GM21447 (cell line): ENCODE results near the gene GLRX.

Source experiments
- ATAC-seq: cut with Tn5 transposase; IDR thresholded peaks from one replicate; pipeline ENCODE4 v1.9.1; 2021; ENCODE audit not compliant: unreplicated experiment

Gene GLRX

GRCh38 chr5:95784514-95785302 lies 37.8 kb downstream of the GLRX start:
- no peak for ATAC-seq

GRCh38 chr5:95783661-95784060 lies 38.9 kb downstream of the GLRX start:
- ATAC-seq = no peak

DNA sequence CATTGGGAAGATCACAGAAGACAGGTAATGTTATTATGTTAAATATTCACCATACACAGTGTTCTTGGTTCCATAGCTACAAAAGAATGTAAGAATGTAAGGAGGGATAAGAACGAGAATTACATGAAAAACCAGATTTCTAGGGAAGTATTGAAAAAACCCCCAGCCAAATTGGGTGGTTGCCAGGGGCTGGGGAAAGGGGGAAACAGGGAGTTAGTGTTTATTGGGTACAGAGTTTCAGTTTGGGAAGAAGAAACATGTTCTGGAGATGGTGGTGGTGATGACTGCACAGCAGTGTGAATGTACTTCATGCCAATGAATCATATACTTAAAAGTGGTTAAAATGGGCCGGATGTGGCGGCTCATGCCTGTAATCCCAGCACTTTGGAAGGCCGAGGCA lies 40.3 kb downstream of the GLRX start:
- no peak for ATAC-seq

- ATAC-seq = peak; percentile 97
Measured at GRCh38 chr5:95781101-95781583, 41.4 kb downstream of the GLRX start.

DNA sequence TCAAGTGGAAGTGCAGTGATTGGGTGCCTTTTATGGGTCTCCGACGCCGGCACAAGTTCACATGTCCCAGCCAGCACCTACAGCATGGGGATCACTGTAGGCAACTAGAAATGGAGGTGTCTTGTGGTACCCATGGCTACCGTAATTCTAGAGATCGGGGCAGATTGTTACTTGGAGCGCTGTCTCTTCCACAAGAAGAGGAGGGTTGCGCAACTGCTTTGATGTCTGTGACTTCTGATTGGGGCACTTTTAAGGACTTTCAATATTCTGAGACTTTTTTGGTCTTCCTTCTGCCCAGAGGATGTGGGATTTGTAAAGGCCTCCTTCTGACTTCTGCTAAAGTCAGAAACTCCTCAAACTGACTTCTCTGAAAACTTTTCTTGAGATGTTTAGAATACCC lies 41.9 kb downstream of the GLRX start:
- no peak for ATAC-seq

DNA sequence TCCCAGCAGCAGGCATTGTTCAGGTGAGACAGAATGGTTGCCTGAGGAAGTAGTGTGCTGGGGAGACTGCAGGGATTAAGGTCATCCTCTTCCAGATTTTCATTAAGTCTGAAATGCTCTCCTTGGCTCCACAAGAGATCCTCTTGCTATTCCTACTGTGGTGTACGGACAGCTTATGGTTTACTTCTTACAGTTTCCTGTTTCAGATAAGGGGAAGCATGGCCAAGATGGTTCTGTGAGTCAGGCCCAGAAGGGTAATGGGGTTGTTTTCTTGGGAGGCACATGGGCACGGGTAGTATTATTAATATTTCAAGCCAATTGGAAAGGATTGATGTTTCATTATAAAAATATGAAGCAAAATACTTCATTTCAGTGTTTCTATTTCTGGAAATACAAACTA lies 42.9 kb downstream of the GLRX start:
- ATAC-seq = no peak

- no peak for ATAC-seq
Measured at GRCh38 chr5:95778713-95779436, 43.7 kb downstream of the GLRX start.

DNA sequence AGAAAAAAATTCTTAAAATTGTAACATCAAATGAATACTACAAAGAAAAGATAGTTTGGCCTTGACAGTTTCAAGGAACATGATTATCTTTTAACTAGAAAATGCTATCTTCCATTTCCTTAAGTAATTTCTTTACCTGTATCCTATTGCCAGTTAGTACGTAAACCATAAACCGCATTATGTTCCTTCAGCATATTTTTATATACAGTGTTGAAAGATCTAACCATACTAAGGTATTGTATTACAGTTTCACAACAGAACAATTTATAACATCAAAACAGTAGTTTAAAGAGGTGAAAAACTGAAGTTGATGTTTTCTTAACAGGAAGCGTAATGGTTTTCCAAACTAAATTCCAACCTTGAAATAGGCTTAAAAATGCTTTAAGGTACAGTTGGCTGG lies 45.1 kb downstream of the GLRX start:
- ATAC-seq = no peak

- ATAC-seq = no peak
Measured at GRCh38 chr5:95773335-95774059, 49.0 kb downstream of the GLRX start.

DNA sequence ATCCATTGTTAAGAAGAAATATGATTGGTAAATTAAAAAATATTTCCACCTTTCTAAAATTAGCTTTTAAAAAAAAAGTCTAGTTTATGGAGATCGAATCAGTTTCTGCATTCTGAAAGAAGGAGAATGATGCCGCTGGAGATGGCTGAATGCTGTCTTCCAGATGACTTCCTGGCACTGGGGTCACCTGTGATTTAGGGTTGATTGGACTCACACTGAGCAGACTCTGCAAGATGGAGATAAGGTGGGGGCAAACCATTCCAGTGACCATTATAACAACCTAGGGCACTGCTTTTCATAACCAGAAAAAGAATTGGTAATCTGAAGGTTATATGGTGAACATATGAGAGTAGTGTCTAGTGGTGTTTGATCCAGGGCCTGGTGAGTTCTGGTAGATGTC lies 50.6 kb downstream of the GLRX start:
- no peak for ATAC-seq

GRCh38 chr5:95770830-95771708 lies 51.5 kb downstream of the GLRX start:
- ATAC-seq = no peak

GRCh38 chr5:95768731-95769130 lies 53.8 kb downstream of the GLRX start:
- no peak for ATAC-seq

DNA sequence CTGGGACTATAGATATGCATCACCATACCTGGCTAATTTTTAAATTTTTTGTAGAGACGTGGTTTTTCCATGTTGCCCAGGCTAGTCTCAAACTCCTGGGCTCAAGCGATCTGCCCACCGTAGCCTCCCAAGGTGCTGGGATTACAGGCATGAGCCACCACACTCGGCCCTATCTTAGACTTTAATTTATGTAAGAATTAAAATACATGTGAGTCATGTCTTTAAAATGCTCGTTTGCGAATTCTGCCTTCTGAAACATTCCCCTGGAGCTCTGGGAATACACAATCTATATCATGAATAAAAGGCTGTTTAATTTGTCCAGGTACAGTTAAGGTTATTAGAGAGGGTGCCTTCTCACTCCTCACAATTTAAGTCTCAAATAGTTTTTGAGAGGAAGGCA lies 58.6 kb downstream of the GLRX start:
- ATAC-seq = no peak
